Neutrophil (primary cell): Measurements from ENCODE around the gene ADGRG3.

Experiments used
- H3K27ac ChIP-seq: fragments of 200-600 bp; sonication (generic); 2 replicates; pipeline ENCODE4 v1.5.1; 2016; ENCODE audit warnings: mild to moderate bottlenecking, moderate library complexity
- H3K27me3 ChIP-seq: fragments of 200-600 bp; sonication (generic); 2 replicates; pipeline ENCODE4 v1.6.0; 2016; ENCODE audit warnings: mild to moderate bottlenecking
- H3K36me3 ChIP-seq: fragments of 200-600 bp; sonication (generic); 2 replicates; pipeline ENCODE4 v1.5.1; 2017
- H3K4me1 ChIP-seq, 2 experiments: fragments of 200-600 bp in 1 of 2; sonication (generic) in 1 of 2; 1 replicate in 1 of 2; 2 replicates in 1 of 2; pipeline versions ENCODE4 v1.5.1 to v1.6.1; 2013 to 2016; ENCODE audit warnings: low read depth in 1 of 2, low read length in 1 of 2, mild to moderate bottlenecking in 1 of 2, moderate library complexity in 1 of 2; ENCODE audit not compliant: control insufficient read depth in 1 of 2, insufficient read depth in 1 of 2
- H3K4me3 ChIP-seq, 2 experiments: fragments of 200-600 bp in 1 of 2; sonication (generic) in 1 of 2; 1 replicate in 1 of 2; 2 replicates in 1 of 2; pipeline ENCODE4 v1.5.1; 2013 to 2016; ENCODE audit warnings: low read depth in 1 of 2, low read length in 1 of 2, mild to moderate bottlenecking in 1 of 2, moderate library complexity in 1 of 2
- H3K9me3 ChIP-seq: fragments of 200-600 bp; sonication (generic); 2 replicates; pipeline ENCODE4 v1.5.1; 2016
- CTCF ChIP-seq: fragments of 200-600 bp; sonication (generic); IDR thresholded peaks from 2 replicates; pipeline ENCODE4 v1.5.1; 2016; ENCODE audit warnings: antibody characterized with exemption

Gene ADGRG3

GRCh38 chr16:57687363-57687929 lies 19.3 kb downstream of the ADGRG3 start:
- Histone ChIP-seq H3K4me1 (peaks cover 74 to 80% of the 10 kb centered on the region in 2 experiments), H3K4me3 (peak overlapping the region in 1 of 2 experiments; percentile 28), H3K9me3 (no peaks in the 10 kb centered on the region), H3K27ac (peak overlapping the region; percentile 96), H3K27me3 (no peaks in the 10 kb centered on the region), H3K36me3 (peaks cover 80% of the 10 kb centered on the region)
- no peak for TF ChIP-seq CTCF

GRCh38 chr16:57688487-57688986 lies 20.4 kb downstream of the ADGRG3 start:
- TF ChIP-seq CTCF: no peak
- Histone ChIP-seq H3K9me3 (no peaks in the 10 kb centered on the region), H3K27me3 (no peaks in the 10 kb centered on the region), H3K27ac (peak overlapping the region; percentile 96), H3K4me1 (peaks cover 78 to 79% of the 10 kb centered on the region in 2 experiments), H3K4me3 (peak overlapping the region in 1 of 2 experiments; percentile 9), H3K36me3 (peaks cover 69% of the 10 kb centered on the region)

GRCh38 chr16:57688987-57689761 lies 21.1 kb downstream of the ADGRG3 start:
- peaks cover 62% of the 10 kb centered on the region for H3K36me3 ChIP-seq
- H3K4me1 ChIP-seq: peaks cover 76 to 77% of the 10 kb centered on the region in 2 experiments
- H3K27me3 ChIP-seq: no peaks in the 10 kb centered on the region
- H3K4me3 ChIP-seq: peak overlapping the region; percentile 9 to 49
- no peaks in the 10 kb centered on the region for H3K9me3 ChIP-seq
- TF ChIP-seq CTCF: no peak
- H3K27ac ChIP-seq: peak overlapping the region; percentile 96

- Histone ChIP-seq H3K27ac (peak overlapping the region; percentile 96), H3K36me3 (peaks cover 55% of the 10 kb centered on the region), H3K27me3 (no peaks in the 10 kb centered on the region), H3K4me1 (peaks cover 81 to 83% of the 10 kb centered on the region in 2 experiments), H3K9me3 (no peaks in the 10 kb centered on the region), H3K4me3 (peak overlapping the region; percentile 9 to 49)
- peak; percentile 20 for TF ChIP-seq CTCF
Measured at GRCh38 chr16:57689762-57690558, 21.9 kb downstream of the ADGRG3 start.

GRCh38 chr16:57690782-57691471 lies 22.8 kb downstream of the ADGRG3 start:
- Histone ChIP-seq H3K27me3 (no peaks in the 10 kb centered on the region), H3K4me3 (peak overlapping the region in 1 of 2 experiments; percentile 49), H3K9me3 (no peaks in the 10 kb centered on the region), H3K36me3 (peaks cover 45% of the 10 kb centered on the region), H3K4me1 (peaks cover 90 to 92% of the 10 kb centered on the region in 2 experiments), H3K27ac (peak overlapping the region; percentile 96)
- TF ChIP-seq CTCF: no peak
